SK-N-SH treated with all-trans-retinoic acid at 6 μM for 48 hours (cell line): ENCODE data around the gene CCDC187.

Experiments used
- ARNTL ChIP-seq: fragments of 450-650 bp; formaldehyde crosslinking; IDR thresholded peaks from 2 replicates; pipeline ENCODE4 v1.5.0; 2020; ENCODE audit warnings: low read depth, mild to moderate bottlenecking, moderate library complexity, borderline replicate concordance
- ESRRG ChIP-seq: fragments of 250-450 bp; sonication (Bioruptor Pico); IDR thresholded peaks from 2 replicates; pipeline ENCODE4 v1.6.1; 2021; ENCODE audit warnings: mild to moderate bottlenecking
- RARB ChIP-seq: fragments of 250-450 bp; sonication (Bioruptor Pico); IDR thresholded peaks from 2 replicates; pipeline ENCODE4 v1.8.0; 2021; ENCODE audit warnings: mild to moderate bottlenecking, moderate library complexity
- ZC3H10 ChIP-seq: fragments of 250-450 bp; sonication (Bioruptor Pico); IDR thresholded peaks from 2 replicates; pipeline ENCODE4 v1.5.1; 2021; ENCODE audit warnings: mild to moderate bottlenecking, moderate library complexity
- ZFP30 ChIP-seq: fragments of 450-650 bp; formaldehyde crosslinking; IDR thresholded peaks from 2 replicates; pipeline ENCODE4 v1.5.0; 2022; ENCODE audit warnings: mild to moderate bottlenecking, moderate library complexity

DNA sequence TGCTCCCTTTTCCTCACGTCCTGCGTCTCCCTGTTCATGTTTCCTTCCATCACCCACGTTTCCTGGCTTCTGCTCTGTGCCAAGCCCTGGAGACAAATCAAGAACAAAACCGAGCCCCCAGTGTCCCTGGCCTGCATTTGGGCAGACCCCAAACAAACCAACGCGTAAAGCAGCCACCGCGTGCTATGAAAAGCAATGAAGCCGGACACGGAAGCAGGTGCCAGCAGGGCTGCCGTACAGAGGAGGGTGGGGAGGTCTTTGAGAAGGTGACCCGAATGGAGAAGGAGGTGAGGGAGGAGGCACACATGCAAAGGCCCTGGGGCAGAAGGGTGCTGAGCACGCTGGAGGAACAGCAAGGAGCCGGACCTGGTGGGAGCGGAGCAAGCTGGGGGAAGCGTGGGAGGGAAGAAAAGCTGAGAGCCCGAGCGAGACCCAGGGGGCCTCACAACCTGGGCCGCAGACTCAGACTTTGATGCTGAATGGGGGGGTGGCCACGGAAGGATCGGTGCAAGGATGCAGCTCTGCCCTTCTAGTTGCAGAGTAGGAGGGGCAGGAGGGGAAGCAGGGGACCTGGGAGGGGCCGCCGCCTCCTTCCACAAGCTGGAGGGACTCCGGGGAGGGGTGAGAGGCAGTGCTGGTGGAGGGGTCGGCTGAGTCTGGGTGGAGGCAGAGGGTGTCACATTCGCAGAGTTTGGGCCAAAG lies 56.9 kb downstream of the CCDC187 start:
- TF ChIP-seq ZFP30 (CRISPR knock-in tag) (no peak), RARB (CRISPR knock-in tag) (no peak), ESRRG (no peak), ZC3H10 (no peak), ARNTL (CRISPR knock-in tag) (no peak)
